GM21447 (cell line): Measurements from ENCODE around the gene SH3GLB2.

ENCODE experiments used
- ATAC-seq: cut with Tn5 transposase; IDR thresholded peaks from one replicate; pipeline ENCODE4 v1.9.1; 2021; ENCODE audit not compliant: unreplicated experiment

Gene SH3GLB2

DNA sequence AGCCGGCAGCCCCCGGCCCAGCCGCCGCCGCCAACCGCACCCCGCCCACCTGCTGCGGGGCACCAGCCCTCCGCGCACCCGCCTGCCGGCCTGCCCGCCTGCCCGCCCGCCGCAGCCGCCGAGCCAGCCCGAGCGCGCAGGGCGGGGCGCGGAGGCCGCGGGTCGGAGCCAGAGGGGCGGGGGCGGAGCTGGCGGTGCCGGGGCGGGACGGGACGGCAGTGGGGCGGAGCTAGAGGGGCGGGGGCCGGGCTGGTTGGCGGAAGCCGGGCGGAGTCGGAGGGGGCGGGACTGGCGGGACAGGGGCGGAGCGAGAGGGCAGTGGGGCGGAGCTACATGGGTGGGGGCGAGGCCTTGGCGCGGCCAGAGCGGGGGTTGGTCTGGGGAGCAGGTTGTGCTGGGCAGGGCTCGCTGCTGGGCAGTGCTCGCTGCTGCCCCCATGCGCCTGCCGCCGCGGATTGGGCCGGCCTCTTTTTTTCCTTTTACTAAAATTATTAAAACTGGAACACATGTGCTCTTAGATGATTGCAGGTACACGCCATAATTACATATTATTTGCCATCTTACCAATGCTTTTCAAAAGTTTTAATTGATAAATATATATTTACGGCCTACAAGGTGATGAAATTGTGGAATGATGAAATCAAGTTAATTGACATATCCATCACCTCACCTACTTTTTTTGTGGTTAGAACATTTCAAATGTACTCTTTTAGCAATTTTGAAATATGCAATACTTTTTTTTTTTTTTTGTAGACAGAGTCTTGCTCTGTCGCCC, at the start of gene SH3GLB2:
SH3GLB2 (minus strand) TSS at position 140 of the 775 bp plus-strand sequence. CDS start 177 bp downstream, outside the sequence.
- ATAC-seq = peak; percentile 74

DNA sequence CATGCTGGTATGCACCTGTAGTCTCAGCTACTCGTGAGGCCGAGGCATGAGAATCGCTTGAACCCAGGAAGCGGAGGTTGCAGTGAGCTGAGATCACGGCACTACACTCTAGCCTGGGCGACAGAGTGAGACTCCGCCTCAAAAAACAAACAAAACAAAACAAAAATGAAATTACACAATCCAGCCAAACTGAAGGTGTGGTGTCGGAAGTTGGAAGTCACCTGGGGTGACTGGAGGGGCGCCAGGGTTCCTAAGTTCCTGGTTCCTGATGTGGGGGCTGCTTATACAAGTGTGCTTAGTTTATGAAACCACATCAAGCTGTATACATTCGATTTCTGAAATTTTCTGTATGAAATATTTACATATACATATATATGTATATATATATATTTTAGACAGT, 49.1 kb upstream of the SH3GLB2 start:
- ATAC-seq = no peak

DNA sequence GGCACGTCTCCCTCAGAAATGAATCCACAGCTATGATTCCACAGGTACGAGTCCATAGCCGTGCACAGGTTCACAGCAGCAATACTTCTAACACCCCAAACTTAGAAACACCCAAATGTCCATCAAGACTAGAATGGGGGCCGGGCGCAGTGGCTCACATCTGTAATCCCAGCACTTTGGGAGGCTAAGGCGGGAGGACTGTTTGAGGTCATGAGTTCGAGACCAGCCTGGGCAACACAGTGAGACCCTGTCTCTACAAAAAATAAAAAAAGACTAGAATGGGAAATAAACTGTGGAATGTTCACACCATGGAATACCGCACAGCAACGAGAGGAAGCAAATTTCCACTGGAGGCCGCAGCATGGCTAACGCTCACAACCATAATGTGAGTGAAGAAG, 48.5 kb upstream of the SH3GLB2 start:
- ATAC-seq = no peak

GRCh38 chr9:129075996-129076639, 48.0 kb upstream of the SH3GLB2 start:
- ATAC-seq = no peak

DNA sequence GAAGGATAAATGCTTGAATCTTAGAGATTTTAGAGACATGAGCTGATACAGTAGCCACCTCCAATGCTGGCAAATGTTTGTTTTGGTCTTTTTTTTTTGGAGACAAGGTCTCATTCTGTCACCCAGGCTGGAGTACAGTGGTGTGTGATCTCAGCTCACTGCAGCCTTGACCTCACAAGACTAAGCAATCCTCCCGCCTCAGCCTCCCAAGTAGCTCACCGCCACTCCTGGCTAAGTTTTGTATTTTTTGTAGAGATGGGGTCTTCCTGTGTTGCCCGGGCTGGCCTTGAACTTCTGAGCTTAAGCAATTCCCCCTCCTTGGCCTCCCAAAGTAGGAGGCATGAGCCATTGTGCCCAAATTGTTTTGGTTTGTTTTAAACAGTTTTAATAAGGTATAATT, 46.0 kb upstream of the SH3GLB2 start:
- ATAC-seq = no peak

GRCh38 chr9:129073404-129073803, 45.3 kb upstream of the SH3GLB2 start:
- no peak for ATAC-seq

DNA sequence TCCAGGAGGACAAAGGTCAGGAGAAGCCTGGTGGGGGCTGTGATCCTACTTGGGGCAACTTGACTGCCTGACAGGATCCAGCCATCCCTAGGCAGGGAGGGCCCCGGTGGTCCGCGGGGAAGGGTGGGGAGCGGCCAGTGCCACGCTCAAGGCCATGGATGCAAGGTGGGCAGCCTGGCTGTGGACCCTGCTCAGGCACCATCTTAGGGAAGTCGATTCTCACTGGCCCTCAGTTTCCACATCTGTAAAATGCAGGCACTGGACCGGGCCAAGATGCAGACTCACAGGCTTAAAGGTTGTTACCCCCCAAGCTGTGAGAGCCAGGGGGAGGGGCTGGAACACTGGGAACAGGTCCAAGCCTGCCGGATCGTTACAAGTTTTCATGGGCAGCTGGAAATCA, 44.0 kb upstream of the SH3GLB2 start:
- no peak for ATAC-seq

DNA sequence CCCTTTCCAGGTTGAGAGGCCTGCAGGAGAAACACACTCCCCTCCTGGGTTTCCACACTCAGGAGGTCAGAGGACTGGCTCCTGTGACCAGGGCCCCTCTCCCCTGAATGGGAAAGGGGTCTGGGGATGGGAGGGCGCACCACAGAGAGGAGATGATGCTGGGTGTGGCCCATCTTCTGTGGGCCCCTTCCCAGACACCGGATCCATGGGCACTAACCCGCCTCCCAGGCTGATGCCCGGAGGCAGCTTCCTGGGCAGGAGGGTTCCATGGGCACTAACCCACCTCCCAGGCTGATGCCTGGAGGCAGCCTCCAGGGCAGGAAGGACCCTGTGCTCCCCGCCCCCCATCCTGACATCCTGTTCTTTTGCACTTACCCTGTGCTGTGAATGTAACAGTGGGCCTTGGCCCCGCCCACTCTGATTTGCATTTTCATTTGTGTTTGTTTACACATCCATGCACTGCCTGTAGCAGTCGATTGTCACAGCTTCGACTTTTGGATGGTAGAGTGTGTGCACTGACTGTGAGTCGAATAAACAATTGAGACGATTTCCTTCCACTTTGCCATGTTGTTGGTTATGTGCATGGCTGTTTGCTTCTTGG, 43.5 kb upstream of the SH3GLB2 start:
- no peak for ATAC-seq

DNA sequence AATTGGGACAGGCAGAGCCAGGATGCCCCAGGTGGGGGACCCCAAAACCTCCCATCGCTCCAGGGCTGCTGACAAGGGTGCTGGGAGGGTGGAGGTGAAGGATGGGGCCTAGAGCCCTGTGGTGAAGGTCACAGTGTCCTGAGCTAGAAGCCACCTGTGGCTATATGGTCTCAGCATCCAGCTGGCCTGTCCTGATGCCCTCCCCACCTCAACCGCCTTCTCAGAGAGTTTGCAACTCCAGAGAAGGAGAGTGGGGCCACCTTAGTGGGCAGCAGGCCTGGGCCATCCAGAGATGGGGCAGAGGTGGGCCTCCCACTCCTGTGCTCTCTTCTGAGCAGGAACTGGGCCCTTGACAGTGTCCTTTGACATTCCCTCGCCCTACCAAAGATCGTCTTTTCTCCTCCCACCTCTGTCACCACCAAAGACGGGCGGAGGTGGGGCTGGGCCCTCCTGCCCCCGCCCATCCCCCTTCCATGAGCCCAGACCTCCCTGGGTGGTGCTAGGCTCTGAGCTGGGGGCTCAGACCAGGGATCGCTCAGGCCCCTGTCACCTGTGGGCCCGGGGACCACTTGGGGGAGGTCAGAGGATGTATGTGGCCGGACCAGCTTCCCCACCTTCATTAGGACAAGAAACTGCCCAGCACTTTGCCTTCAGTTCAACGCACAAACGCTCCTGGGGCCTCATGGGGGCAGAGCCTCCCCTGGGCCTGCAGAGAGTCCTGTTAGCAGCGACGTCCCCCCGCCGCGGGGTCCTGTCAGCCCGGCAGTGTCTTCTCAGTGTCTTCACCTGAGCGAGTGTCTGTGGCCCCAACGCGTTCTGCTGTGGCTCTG, 42.8 kb upstream of the SH3GLB2 start:
- no peak for ATAC-seq

- no peak for ATAC-seq
These were observed 41.9 kb upstream of the SH3GLB2 start for GRCh38 chr9:129069862-129070641.

GRCh38 chr9:129068990-129069861, 41.1 kb upstream of the SH3GLB2 start:
- peak; percentile 71 for ATAC-seq

DNA sequence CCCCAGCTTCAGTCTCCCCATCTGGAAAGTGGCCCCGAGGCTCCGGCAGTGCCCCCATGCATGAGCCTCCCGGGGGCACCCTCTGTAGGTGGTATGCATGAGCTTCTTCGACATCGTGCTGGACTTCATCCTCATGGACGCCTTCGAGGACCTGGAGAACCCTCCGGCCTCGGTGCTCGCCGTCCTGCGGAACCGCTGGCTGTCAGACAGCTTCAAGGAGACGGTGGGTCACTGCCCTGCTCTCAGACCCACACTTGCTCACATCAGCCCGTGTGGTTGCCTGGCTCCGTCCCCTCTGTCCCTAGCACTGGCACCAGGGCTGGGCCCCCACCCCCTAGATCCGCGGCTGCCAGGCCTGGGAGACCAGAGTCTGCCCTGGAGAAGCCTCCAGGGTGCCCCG, 40.0 kb upstream of the SH3GLB2 start:
- no peak for ATAC-seq

- ATAC-seq = no peak
These were observed 36.4 kb upstream of the SH3GLB2 start for GRCh38 chr9:129064499-129064908.

- ATAC-seq = no peak
These were observed 34.9 kb upstream of the SH3GLB2 start for GRCh38 chr9:129063061-129063460.

DNA sequence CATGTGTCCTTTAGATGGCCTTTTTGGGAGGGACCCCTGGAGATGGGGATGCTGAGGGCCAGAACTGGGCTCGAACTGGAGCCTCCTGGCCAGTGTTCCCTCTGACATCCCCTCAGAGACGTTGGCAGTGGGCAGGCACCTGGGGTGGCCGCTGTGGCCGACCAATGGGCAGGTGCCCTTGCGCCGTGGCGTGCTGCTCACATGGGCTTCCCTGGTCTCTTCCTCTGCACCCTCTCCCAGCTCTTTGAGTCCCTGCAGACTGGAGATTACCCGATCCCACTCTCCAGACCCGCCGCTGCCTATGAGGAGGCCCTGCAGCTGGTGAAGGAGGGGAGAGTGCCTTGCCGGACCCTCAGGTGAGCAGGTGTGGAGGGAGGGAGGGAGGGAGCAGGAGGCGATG, 32.9 kb upstream of the SH3GLB2 start:
- no peak for ATAC-seq

- no peak for ATAC-seq
These were observed 32.0 kb upstream of the SH3GLB2 start for GRCh38 chr9:129059796-129060785.

DNA sequence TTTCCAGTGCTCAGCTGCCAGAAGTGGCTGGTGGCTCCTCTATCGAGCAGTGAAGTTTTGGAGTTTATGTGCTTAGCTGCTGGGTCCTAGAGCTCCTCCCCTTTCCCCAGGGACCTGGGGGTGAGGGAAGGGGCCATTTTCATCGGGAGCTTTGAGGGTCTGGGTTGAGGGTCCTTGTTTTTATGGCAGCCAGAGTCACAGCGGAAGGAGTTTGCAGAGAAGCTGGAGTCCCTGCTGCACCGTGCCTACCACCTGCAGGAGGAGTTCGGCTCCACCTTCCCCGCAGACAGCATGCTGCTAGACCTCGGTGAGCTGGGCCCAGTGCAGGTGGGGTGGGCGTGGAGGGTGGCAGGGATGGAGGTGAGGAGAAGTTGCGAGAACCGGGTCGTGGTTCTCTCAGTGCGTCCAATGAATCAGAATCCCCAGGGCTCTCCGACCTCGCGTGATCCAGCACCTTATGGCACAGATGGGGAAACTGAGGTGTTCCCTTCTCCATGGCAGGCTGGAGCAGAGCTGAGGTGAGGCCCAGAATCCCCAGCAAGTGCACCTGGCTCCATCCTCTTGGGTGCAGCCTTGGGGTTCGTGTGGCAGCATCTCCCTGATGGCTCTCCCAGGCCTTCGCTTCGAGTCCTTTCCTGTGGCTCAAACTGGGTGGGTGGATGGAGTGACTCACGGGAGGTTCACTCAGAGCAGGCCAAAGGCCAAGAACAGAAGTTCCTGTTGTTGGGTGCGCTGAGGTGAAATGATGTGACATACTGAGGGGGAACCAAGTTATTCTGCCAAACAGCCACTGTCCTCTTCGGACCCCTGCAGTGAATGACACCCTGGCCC, 31.0 kb upstream of the SH3GLB2 start:
- no peak for ATAC-seq
